Gastroesophageal sphincter (tissue), 4 donors: ENCODE data around the gene ADAMTSL3. TPM values are rescaled to one million over a fixed set of nuclear protein-coding genes. Genes with fewer than 3 reads are reported as not detected.

Source experiments
- ATAC-seq: fragments of 150-250 bp; one replicate; pipeline ENCODE4 v1.9.1; 2016; ENCODE audit warnings: mild to moderate bottlenecking, moderate library complexity
- H3K27ac ChIP-seq, 4 donors: fragments of 200-600 bp; sonication (generic) in 3 of 4; 1 replicate in 3 of 4; 2 replicates in 1 of 4; pipeline ENCODE4 v1.5.1; 2016 to 2019
- H3K27me3 ChIP-seq: fragments of 200-600 bp; sonication (generic); one replicate; pipeline ENCODE4 v1.5.1; 2019
- H3K36me3 ChIP-seq, 2 donors: fragments of 200-600 bp; sonication (generic); one replicate each; pipeline ENCODE4 v1.5.1; 2019; ENCODE audit warnings: control low read depth in 1 of 2
- H3K4me1 ChIP-seq, 3 donors: fragments of 200-600 bp; sonication (generic); 1 replicate in 2 of 3; 2 replicates in 1 of 3; pipeline ENCODE4 v1.5.1; 2016 to 2019; ENCODE audit warnings: control low read depth in 2 of 3
- H3K4me3 ChIP-seq, 2 donors: fragments of 200-600 bp; sonication (generic); one replicate each; pipeline ENCODE4 v1.5.1; 2019; ENCODE audit warnings: mild to moderate bottlenecking in 1 of 2, moderate library complexity in 1 of 2
- H3K9me3 ChIP-seq, 3 donors: fragments of 200-600 bp; sonication (generic); one replicate each; pipeline ENCODE4 v1.5.1; 2017 to 2019; ENCODE audit warnings: control low read depth in 2 of 3
- EP300 ChIP-seq: sonication (generic); formaldehyde crosslinking; IDR thresholded peaks from one replicate; pipeline ENCODE4 v1.6.1; 2017; ENCODE audit warnings: antibody characterized with exemption, mild to moderate bottlenecking
- POLR2A ChIP-seq, 2 donors: fragments of 450-650 bp; IDR thresholded peaks; one replicate each; pipeline ENCODE4 v1.6.1; 2017; ENCODE audit warnings: antibody characterized with exemption in 2 of 2, mild to moderate bottlenecking in 2 of 2, moderate library complexity in 1 of 2
- POLR2AphosphoS5 ChIP-seq: sonication (generic); formaldehyde crosslinking; IDR thresholded peaks from one replicate; pipeline ENCODE4 v1.6.1; 2017; ENCODE audit warnings: antibody characterized with exemption
- WGBS, 2 donors: methylation state at CpG; one replicate each; pipeline ENCODE4 v1.1.5; 2018; ENCODE audit warnings: low coverage in 1 of 2; 5-methylcytosine and 5-hydroxymethylcytosine counted together
- total RNA-seq, 4 donors: library from RNA; depleted of rRNA; stranded (reverse); fragments of >200 nt; gene quantifications; one replicate each; pipeline ENCODE4 v1.1.0, GENCODE V29; 2016
- TF ChIP-seq, protein P1 (sequence below), 4 experiments: fragments of 200-600 bp in 2 of 4; fragments of 450-650 bp in 2 of 4; sonication (generic) in 1 of 4; IDR thresholded peaks; one replicate each; pipeline ENCODE4 v1.5.1; 2017 to 2019; ENCODE audit warnings: antibody characterized with exemption in 4 of 4, mild to moderate bottlenecking in 2 of 4, moderate library complexity in 2 of 4

ADAMTSL3 gene
- total RNA-seq, 4 donors from 2014 or later = 19.4 to 35.9 (median 24.1) TPM

DNA sequence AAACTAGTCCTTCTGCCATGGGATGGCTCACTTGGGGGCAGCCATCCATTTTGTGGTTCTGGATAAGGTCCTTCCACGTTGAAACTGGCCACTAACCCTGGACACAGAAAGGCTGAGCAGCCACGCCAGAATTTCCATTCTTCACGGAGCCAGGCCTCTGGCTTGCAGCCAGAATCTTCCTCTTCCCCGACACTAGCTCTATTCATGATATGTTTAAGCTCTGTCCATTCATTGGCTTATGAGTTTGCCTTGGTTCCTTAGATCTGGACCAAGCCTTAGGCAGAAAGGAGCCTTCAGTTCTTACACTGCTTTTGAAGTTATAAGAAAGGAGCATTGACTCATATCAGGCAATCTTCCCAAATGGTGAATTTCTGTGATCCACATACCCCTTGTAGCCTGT is 293.2 kb downstream of the ADAMTSL3 start:
- H3K4me3 ChIP-seq = no peak overlapping the region
- WGBS, 2 donors = 45 to 57% methylated on average over 4 of the region's 4 CpGs
- H3K9me3 ChIP-seq = no peaks in the 10 kb centered on the region
- H3K27ac ChIP-seq = no peak overlapping the region
- ATAC-seq = no peak
- TF ChIP-seq EP300 (no peak), POLR2A (IDR thresholded peaks at IDR 0.05) (no peak), POLR2AphosphoS5 (no peak)
- TF ChIP-seq, protein P1, sequence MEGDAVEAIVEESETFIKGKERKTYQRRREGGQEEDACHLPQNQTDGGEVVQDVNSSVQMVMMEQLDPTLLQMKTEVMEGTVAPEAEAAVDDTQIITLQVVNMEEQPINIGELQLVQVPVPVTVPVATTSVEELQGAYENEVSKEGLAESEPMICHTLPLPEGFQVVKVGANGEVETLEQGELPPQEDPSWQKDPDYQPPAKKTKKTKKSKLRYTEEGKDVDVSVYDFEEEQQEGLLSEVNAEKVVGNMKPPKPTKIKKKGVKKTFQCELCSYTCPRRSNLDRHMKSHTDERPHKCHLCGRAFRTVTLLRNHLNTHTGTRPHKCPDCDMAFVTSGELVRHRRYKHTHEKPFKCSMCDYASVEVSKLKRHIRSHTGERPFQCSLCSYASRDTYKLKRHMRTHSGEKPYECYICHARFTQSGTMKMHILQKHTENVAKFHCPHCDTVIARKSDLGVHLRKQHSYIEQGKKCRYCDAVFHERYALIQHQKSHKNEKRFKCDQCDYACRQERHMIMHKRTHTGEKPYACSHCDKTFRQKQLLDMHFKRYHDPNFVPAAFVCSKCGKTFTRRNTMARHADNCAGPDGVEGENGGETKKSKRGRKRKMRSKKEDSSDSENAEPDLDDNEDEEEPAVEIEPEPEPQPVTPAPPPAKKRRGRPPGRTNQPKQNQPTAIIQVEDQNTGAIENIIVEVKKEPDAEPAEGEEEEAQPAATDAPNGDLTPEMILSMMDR (IDR thresholded peaks at IDR 0.05) = no peak
- no peaks in the 10 kb centered on the region for H3K4me1 ChIP-seq
- no peaks in the 10 kb centered on the region for H3K27me3 ChIP-seq
- peaks cover 0 to 29% of the 10 kb centered on the region in 2 donors for H3K36me3 ChIP-seq

DNA sequence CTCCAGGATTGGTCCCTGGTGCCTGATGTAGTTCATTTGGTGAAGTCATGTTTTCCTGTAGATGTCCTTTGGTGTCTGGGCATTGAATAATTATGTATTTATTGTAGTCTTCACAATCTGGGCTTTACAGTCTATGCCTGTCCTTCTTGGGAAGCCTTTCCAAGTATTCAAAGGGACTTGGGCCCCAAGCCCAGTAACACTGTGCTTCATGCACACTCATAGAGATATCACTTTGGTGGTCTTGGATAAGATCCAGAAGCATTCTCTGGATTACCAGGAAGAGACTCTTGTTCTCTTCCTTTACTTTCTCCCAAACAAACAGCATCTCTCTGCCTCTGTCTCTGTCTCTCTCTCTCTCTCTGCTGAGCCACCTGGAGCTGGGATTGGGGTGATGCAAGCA is 300.6 kb downstream of the ADAMTSL3 start:
- peaks cover 0 to 42% of the 10 kb centered on the region in 2 donors for H3K36me3 ChIP-seq
- H3K4me3 ChIP-seq = no peak overlapping the region
- ATAC-seq = no peak
- no peaks in the 10 kb centered on the region for H3K4me1 ChIP-seq
- TF ChIP-seq POLR2AphosphoS5 (no peak), POLR2A (IDR thresholded peaks at IDR 0.05) (no peak)
- TF ChIP-seq, protein P1 (IDR thresholded peaks at IDR 0.05) = no peak
- H3K27me3 ChIP-seq = no peaks in the 10 kb centered on the region
- H3K27ac ChIP-seq = no peak overlapping the region
- no peaks in the 10 kb centered on the region for H3K9me3 ChIP-seq

DNA sequence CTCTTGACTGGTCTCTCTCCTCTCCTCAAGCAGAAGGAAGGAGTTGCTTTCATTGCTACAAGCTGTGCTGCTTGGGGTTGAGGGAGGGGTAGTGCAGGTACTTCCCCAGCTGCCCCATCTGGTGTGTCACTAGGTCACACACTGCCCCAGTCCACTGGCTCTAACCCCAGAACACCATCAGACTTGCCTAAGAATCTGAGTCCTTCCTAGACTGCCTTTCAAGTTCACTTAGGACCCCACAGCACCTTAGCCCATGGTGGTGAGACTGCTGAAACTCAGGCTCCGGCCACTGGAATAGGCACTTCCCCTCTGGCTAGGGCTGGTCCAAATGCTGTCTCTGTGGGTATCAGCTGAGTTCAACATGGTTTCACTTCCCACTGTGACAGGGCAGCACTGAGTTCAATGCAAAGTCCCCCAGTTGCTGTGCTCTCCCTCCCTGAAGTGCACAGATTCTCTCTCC is 301.9 kb downstream of the ADAMTSL3 start:
- H3K27ac ChIP-seq = no peak overlapping the region
- no peak overlapping the region for H3K4me3 ChIP-seq
- H3K36me3 ChIP-seq = peaks cover 0 to 42% of the 10 kb centered on the region in 2 donors
- H3K4me1 ChIP-seq = no peaks in the 10 kb centered on the region
- no peaks in the 10 kb centered on the region for H3K27me3 ChIP-seq
- TF ChIP-seq EP300 = no peak
- no peak for TF ChIP-seq POLR2AphosphoS5
- ATAC-seq = no peak
- H3K9me3 ChIP-seq = no peaks in the 10 kb centered on the region
- WGBS, 2 donors = 100% methylated on average over 1 of the region's 1 CpG; no CpG with 5 or more reads in 1 of the 2 donors

DNA sequence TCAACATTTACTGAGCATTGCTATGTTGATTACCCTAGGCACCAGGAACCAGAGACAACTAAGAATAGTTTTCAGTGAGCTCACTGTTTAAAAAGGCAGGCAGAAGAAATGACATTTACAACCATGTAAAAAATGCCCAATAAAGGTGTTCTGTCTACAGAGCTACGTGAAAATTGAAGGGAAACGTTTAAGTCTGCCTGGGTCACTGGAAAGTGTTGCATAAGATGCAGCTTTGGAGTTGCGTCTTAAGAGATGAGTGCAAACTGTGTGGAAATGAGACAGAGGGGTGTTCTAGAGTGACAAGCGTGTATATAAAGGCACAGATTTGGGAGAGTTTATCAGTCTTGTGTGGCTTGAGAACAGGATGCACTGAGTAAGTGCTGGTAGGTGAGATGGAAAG is 303.0 kb downstream of the ADAMTSL3 start:
- TF ChIP-seq POLR2A (IDR thresholded peaks at IDR 0.05) (no peak), EP300 (no peak), POLR2AphosphoS5 (no peak)
- TF ChIP-seq, protein P1 (IDR thresholded peaks at IDR 0.05) = no peak
- Histone ChIP-seq H3K27me3 (no peaks in the 10 kb centered on the region), H3K4me3 (no peak overlapping the region), H3K9me3 (no peaks in the 10 kb centered on the region), H3K4me1 (no peaks in the 10 kb centered on the region), H3K27ac (no peak overlapping the region), H3K36me3 (peaks cover 0 to 45% of the 10 kb centered on the region in 2 donors)
- no peak for ATAC-seq
- WGBS, 2 donors = 70 to 80% methylated on average over 4 of the region's 4 CpGs

DNA sequence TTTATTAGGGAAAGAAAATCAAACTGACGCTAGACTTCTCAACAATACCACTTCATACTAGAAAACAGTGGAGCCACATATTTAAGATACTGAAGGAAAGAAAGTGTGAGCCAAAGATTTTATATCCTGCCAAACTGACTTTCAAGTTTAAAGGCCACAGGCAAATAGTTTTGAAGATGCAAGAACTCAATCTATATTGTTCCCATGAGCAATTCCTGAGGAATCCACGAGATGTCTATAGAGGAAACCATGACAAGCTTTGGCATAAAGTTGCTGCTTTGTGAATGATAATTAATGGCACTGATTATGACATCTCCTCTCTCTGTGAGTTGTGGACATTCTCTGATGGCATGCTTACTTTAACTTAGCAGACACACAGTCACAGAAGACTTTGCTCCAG is 305.6 kb downstream of the ADAMTSL3 start:
- ATAC-seq = no peak
- peaks cover 0 to 11% (median 0%) of the 10 kb centered on the region in 3 donors for H3K9me3 ChIP-seq
- 90 to 96% methylated on average over 2 of the region's 2 CpGs for WGBS, 2 donors
- TF ChIP-seq POLR2AphosphoS5 (no peak), POLR2A (IDR thresholded peaks at IDR 0.05) (no peak), EP300 (no peak)
- TF ChIP-seq, protein P1 (IDR thresholded peaks at IDR 0.05) = no peak
- H3K4me3 ChIP-seq = no peak overlapping the region
- no peak overlapping the region for H3K27ac ChIP-seq
- no peaks in the 10 kb centered on the region for H3K4me1 ChIP-seq
- peaks cover 0 to 36% of the 10 kb centered on the region in 2 donors for H3K36me3 ChIP-seq
- no peaks in the 10 kb centered on the region for H3K27me3 ChIP-seq
